Measurements from ENCODE around the gene SCAMP4. TPM values are rescaled to one million over a fixed set of nuclear protein-coding genes. Genes with fewer than 3 reads are reported as not detected.

SCAMP4 gene
- total RNA-seq, 1 experiment from 2014 or later: 81.3 TPM

DNA sequence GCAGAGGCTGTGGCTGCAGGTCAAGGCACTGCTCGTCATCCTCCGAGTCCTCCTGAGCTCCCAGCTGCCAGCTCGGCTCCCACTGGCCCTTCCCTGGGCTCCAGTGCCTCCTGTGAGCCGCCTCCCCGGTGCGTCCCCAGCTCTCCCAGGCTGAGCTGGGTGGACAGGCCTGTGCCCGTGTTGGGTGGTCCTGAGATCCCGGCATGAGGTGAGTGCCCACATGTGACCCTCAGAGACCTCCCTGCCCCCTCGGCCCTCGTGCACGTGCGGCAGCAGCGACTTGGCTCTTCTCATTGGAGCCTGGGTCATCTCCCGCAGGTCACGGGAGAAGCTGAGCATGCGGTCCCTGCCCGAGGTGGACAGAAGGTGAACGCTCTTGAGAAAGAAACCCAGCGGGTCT is 15.4 kb downstream of the SCAMP4 start (continued):
- TF ChIP-seq SMAD4 (CRISPR knock-in tag; IDR thresholded peaks at IDR 0.05): no peak
- TF ChIP-seq HMGA2 (CRISPR knock-in tag; IDR thresholded peaks at IDR 0.05): no peak
- no peak for TF ChIP-seq ZNF671 (CRISPR knock-in tag; IDR thresholded peaks at IDR 0.05)
- TF ChIP-seq, protein P1, sequence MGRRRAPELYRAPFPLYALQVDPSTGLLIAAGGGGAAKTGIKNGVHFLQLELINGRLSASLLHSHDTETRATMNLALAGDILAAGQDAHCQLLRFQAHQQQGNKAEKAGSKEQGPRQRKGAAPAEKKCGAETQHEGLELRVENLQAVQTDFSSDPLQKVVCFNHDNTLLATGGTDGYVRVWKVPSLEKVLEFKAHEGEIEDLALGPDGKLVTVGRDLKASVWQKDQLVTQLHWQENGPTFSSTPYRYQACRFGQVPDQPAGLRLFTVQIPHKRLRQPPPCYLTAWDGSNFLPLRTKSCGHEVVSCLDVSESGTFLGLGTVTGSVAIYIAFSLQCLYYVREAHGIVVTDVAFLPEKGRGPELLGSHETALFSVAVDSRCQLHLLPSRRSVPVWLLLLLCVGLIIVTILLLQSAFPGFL (CRISPR knock-in tag; IDR thresholded peaks at IDR 0.05; ENCODE audit: borderline replicate concordance): no peak

GRCh38 chr19:1921326-1921725 is 16.1 kb downstream of the SCAMP4 start:
- no peak for ATAC-seq
- no peak for DNase-seq (ENCODE audit: low spot score)
- Mint-ChIP-seq H3K27me3 (ENCODE audit: low read depth) (no peaks in the 10 kb centered on the region), H3K4me3 (no peak overlapping the region), H3K27ac (no peak overlapping the region), H3K4me1 (no peaks in the 10 kb centered on the region), H3K36me3 (peaks cover 35% of the 10 kb centered on the region), H3K9me3 (no peaks in the 10 kb centered on the region)
- POLR2A ChIA-PET: no interaction called here
- no peak for TF ChIP-seq HMGA2 (CRISPR knock-in tag; IDR thresholded peaks at IDR 0.05)
- TF ChIP-seq CBFB (CRISPR knock-in tag; IDR thresholded peaks at IDR 0.05; ENCODE audit: low read depth): no peak
- TF ChIP-seq TEAD1 (CRISPR knock-in tag; IDR thresholded peaks at IDR 0.05): no peak
- TF ChIP-seq E2F1 (CRISPR knock-in tag; IDR thresholded peaks at IDR 0.05): no peak
- no peak for TF ChIP-seq RELA (CRISPR knock-in tag; IDR thresholded peaks at IDR 0.05; ENCODE audit: borderline replicate concordance)
- TF ChIP-seq ZNF671 (CRISPR knock-in tag; IDR thresholded peaks at IDR 0.05): no peak
- no peak for TF ChIP-seq CREB1 (CRISPR knock-in tag; IDR thresholded peaks at IDR 0.05)
- TF ChIP-seq, protein P2, sequence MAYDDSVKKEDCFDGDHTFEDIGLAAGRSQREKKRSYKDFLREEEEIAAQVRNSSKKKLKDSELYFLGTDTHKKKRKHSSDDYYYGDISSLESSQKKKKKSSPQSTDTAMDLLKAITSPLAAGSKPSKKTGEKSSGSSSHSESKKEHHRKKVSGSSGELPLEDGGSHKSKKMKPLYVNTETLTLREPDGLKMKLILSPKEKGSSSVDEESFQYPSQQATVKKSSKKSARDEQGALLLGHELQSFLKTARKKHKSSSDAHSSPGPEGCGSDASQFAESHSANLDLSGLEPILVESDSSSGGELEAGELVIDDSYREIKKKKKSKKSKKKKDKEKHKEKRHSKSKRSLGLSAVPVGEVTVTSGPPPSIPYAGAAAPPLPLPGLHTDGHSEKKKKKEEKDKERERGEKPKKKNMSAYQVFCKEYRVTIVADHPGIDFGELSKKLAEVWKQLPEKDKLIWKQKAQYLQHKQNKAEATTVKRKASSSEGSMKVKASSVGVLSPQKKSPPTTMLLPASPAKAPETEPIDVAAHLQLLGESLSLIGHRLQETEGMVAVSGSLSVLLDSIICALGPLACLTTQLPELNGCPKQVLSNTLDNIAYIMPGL (CRISPR knock-in tag; IDR thresholded peaks at IDR 0.05): no peak
- TF ChIP-seq, protein P3, sequence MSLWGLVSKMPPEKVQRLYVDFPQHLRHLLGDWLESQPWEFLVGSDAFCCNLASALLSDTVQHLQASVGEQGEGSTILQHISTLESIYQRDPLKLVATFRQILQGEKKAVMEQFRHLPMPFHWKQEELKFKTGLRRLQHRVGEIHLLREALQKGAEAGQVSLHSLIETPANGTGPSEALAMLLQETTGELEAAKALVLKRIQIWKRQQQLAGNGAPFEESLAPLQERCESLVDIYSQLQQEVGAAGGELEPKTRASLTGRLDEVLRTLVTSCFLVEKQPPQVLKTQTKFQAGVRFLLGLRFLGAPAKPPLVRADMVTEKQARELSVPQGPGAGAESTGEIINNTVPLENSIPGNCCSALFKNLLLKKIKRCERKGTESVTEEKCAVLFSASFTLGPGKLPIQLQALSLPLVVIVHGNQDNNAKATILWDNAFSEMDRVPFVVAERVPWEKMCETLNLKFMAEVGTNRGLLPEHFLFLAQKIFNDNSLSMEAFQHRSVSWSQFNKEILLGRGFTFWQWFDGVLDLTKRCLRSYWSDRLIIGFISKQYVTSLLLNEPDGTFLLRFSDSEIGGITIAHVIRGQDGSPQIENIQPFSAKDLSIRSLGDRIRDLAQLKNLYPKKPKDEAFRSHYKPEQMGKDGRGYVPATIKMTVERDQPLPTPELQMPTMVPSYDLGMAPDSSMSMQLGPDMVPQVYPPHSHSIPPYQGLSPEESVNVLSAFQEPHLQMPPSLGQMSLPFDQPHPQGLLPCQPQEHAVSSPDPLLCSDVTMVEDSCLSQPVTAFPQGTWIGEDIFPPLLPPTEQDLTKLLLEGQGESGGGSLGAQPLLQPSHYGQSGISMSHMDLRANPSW (CRISPR knock-in tag; conservative IDR thresholded peaks at IDR 0.05; ENCODE audit: low read depth): no peak
- TF ChIP-seq, protein P4, sequence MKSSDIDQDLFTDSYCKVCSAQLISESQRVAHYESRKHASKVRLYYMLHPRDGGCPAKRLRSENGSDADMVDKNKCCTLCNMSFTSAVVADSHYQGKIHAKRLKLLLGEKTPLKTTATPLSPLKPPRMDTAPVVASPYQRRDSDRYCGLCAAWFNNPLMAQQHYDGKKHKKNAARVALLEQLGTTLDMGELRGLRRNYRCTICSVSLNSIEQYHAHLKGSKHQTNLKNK (CRISPR knock-in tag; IDR thresholded peaks at IDR 0.05): no peak
- no peak for TF ChIP-seq TEAD4 (CRISPR knock-in tag; IDR thresholded peaks at IDR 0.05)
- TF ChIP-seq JAZF1 (CRISPR knock-in tag; IDR thresholded peaks at IDR 0.05): no peak
- TF ChIP-seq ZNF121 (CRISPR knock-in tag; IDR thresholded peaks at IDR 0.05): no peak
- TF ChIP-seq, protein P5, sequence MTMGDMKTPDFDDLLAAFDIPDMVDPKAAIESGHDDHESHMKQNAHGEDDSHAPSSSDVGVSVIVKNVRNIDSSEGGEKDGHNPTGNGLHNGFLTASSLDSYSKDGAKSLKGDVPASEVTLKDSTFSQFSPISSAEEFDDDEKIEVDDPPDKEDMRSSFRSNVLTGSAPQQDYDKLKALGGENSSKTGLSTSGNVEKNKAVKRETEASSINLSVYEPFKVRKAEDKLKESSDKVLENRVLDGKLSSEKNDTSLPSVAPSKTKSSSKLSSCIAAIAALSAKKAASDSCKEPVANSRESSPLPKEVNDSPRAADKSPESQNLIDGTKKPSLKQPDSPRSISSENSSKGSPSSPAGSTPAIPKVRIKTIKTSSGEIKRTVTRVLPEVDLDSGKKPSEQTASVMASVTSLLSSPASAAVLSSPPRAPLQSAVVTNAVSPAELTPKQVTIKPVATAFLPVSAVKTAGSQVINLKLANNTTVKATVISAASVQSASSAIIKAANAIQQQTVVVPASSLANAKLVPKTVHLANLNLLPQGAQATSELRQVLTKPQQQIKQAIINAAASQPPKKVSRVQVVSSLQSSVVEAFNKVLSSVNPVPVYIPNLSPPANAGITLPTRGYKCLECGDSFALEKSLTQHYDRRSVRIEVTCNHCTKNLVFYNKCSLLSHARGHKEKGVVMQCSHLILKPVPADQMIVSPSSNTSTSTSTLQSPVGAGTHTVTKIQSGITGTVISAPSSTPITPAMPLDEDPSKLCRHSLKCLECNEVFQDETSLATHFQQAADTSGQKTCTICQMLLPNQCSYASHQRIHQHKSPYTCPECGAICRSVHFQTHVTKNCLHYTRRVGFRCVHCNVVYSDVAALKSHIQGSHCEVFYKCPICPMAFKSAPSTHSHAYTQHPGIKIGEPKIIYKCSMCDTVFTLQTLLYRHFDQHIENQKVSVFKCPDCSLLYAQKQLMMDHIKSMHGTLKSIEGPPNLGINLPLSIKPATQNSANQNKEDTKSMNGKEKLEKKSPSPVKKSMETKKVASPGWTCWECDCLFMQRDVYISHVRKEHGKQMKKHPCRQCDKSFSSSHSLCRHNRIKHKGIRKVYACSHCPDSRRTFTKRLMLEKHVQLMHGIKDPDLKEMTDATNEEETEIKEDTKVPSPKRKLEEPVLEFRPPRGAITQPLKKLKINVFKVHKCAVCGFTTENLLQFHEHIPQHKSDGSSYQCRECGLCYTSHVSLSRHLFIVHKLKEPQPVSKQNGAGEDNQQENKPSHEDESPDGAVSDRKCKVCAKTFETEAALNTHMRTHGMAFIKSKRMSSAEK (CRISPR knock-in tag; IDR thresholded peaks at IDR 0.05; ENCODE audit: borderline replicate concordance): no peak
- no peak for TF ChIP-seq IRF2 (CRISPR knock-in tag; IDR thresholded peaks at IDR 0.05; ENCODE audit: borderline replicate concordance, low read depth)
- TF ChIP-seq ZNF138 (CRISPR knock-in tag; conservative IDR thresholded peaks at IDR 0.05): no peak
- no peak for TF ChIP-seq USF1 (CRISPR knock-in tag; IDR thresholded peaks at IDR 0.05)
- no peak for TF ChIP-seq ATF1 (CRISPR knock-in tag; IDR thresholded peaks at IDR 0.05)
- TF ChIP-seq ELF4 (CRISPR knock-in tag; IDR thresholded peaks at IDR 0.05; ENCODE audit: low read depth): no peak
- CTCF ChIA-PET: no interaction called here
